ENCODE data around the gene CACNB2. TPM values are rescaled to one million over a fixed set of nuclear protein-coding genes. Genes with fewer than 3 reads are reported as not detected.

CACNB2 gene
- total and polyA plus RNA-seq, 4 donors: 0.38 to 3.1 (median 0.83) TPM

- no peaks in the 10 kb centered on the region for H3K9me3 ChIP-seq (ENCODE audit: control insufficient read depth in 4 of 4, low read length in 3 of 4)
- no peaks in the 10 kb centered on the region for H3K36me3 ChIP-seq (ENCODE audit: control insufficient read depth in 4 of 4, insufficient read depth in 3 of 4, low read depth in 1 of 4, low read length in 3 of 4)
- no peak overlapping the region for H3K9ac ChIP-seq (ENCODE audit: low read depth in 1 of 2, low read length in 2 of 2)
- H3K4me3 ChIP-seq (ENCODE audit: low read depth in 1 of 3, low read length in 3 of 3): no peak overlapping the region
- DNase-seq (ENCODE audit: low spot score): no peak
- H3K4me1 ChIP-seq (ENCODE audit: control insufficient read depth in 4 of 4, insufficient read depth in 4 of 4, low read length in 3 of 4): no peaks in the 10 kb centered on the region
- TF ChIP-seq HNF4A (conservative IDR thresholded peaks at IDR 0.05) (no peak), YY1 (IDR thresholded peaks at IDR 0.05) (no peak), RXRA (IDR thresholded peaks at IDR 0.05) (no peak), TAF1 (conservative IDR thresholded peaks at IDR 0.05) (no peak), HNF4G (IDR thresholded peaks at IDR 0.05) (no peak)
- no peaks in the 10 kb centered on the region for H3K27me3 ChIP-seq (ENCODE audit: control insufficient read depth in 4 of 4, insufficient read depth in 4 of 4, low read length in 3 of 4)
- H3K27ac ChIP-seq (ENCODE audit: low read depth in 1 of 2, low read length in 2 of 2): no peak overlapping the region
- WGBS: 72% methylated on average over 4 of the region's 4 CpGs
These were observed 282.9 kb downstream of the CACNB2 start for GRCh38 chr10:18423058-18423637.

GRCh38 chr10:18424200-18424599 lies 284.0 kb downstream of the CACNB2 start:
- no peak for TF ChIP-seq FOXA1 (IDR thresholded peaks at IDR 0.05)
- TF ChIP-seq ZBTB33 (IDR thresholded peaks at IDR 0.05): no peak
- TF ChIP-seq ATF3 (IDR thresholded peaks at IDR 0.05): no peak
- TF ChIP-seq RAD21 (IDR thresholded peaks at IDR 0.05): no peak

GRCh38 chr10:18429335-18429734 lies 289.1 kb downstream of the CACNB2 start:
- H3K4me1 ChIP-seq (ENCODE audit: control insufficient read depth in 4 of 4, insufficient read depth in 4 of 4, low read length in 3 of 4): no peaks in the 10 kb centered on the region
- WGBS: 95% methylated on average over 3 of the region's 3 CpGs
- no peak overlapping the region for H3K9ac ChIP-seq (ENCODE audit: low read depth in 1 of 2, low read length in 2 of 2)
- TF ChIP-seq RXRA (IDR thresholded peaks at IDR 0.05) (no peak), REST (IDR thresholded peaks at IDR 0.05) (no peak), YY1 (IDR thresholded peaks at IDR 0.05) (no peak), HNF4G (IDR thresholded peaks at IDR 0.05) (no peak)
- H3K4me3 ChIP-seq (ENCODE audit: low read depth in 1 of 3, low read length in 3 of 3): no peak overlapping the region
- no peaks in the 10 kb centered on the region for H3K36me3 ChIP-seq (ENCODE audit: control insufficient read depth in 4 of 4, insufficient read depth in 3 of 4, low read depth in 1 of 4, low read length in 3 of 4)
- no peak for DNase-seq (ENCODE audit: low spot score)
- H3K9me3 ChIP-seq (ENCODE audit: control insufficient read depth in 4 of 4, low read length in 3 of 4): no peaks in the 10 kb centered on the region
- H3K27me3 ChIP-seq (ENCODE audit: control insufficient read depth in 4 of 4, insufficient read depth in 4 of 4, low read length in 3 of 4): no peaks in the 10 kb centered on the region
- H3K27ac ChIP-seq (ENCODE audit: low read depth in 1 of 2, low read length in 2 of 2): no peak overlapping the region

More at GRCh38 chr10:18424200-18424599, 284.0 kb downstream of the CACNB2 start:
- DNase-seq (ENCODE audit: low spot score): no peak
- no peak overlapping the region for H3K27ac ChIP-seq (ENCODE audit: low read depth in 1 of 2, low read length in 2 of 2)
- H3K9ac ChIP-seq (ENCODE audit: low read depth in 1 of 2, low read length in 2 of 2): no peak overlapping the region
- no peaks in the 10 kb centered on the region for H3K4me1 ChIP-seq (ENCODE audit: control insufficient read depth in 4 of 4, insufficient read depth in 4 of 4, low read length in 3 of 4)
- WGBS: 68% methylated on average over 8 of the region's 8 CpGs
- no peaks in the 10 kb centered on the region for H3K9me3 ChIP-seq (ENCODE audit: control insufficient read depth in 4 of 4, low read length in 3 of 4)
- no peak overlapping the region for H3K4me3 ChIP-seq (ENCODE audit: low read depth in 1 of 3, low read length in 3 of 3)
- no peaks in the 10 kb centered on the region for H3K36me3 ChIP-seq (ENCODE audit: control insufficient read depth in 4 of 4, insufficient read depth in 3 of 4, low read depth in 1 of 4, low read length in 3 of 4)
- no peaks in the 10 kb centered on the region for H3K27me3 ChIP-seq (ENCODE audit: control insufficient read depth in 4 of 4, insufficient read depth in 4 of 4, low read length in 3 of 4)

Measured in liver (tissue), 9 donors.